HPDE6-E6E7 (cell line): Measurements from ENCODE around the gene RAD51B.
A peak's percentile ranks its signal among the peaks of the same experiment; 100 is the strongest.
"Not testable (repeated sequence)": the region's sequence is repeated elsewhere in the genome, so short reads cannot be mapped to it uniquely, and the experiment has no call there.

ENCODE experiments used
- DNase-seq: peaks from one replicate; pipeline ENCODE4 v3.0.0; 2011; ENCODE audit warnings: missing footprints; ENCODE audit errors: extremely low spot score

RAD51B gene

GRCh38 chr14:68208626-68209317 lies 389.2 kb downstream of the RAD51B start:
- DNase-seq: no peak

GRCh38 chr14:68210729-68211299 lies 391.2 kb downstream of the RAD51B start:
- DNase-seq: peak; percentile 43

GRCh38 chr14:68211421-68211820 lies 391.8 kb downstream of the RAD51B start:
- DNase-seq: no peak

GRCh38 chr14:68211886-68212285 lies 392.3 kb downstream of the RAD51B start:
- no peak for DNase-seq

- DNase-seq: no peak
Measured at GRCh38 chr14:68212361-68212760, 392.8 kb downstream of the RAD51B start.

GRCh38 chr14:68214431-68214830 lies 394.9 kb downstream of the RAD51B start:
- no peak for DNase-seq

GRCh38 chr14:68215629-68216028 lies 396.1 kb downstream of the RAD51B start:
- DNase-seq: no peak

- DNase-seq: no peak
Measured at GRCh38 chr14:68216079-68216478, 396.5 kb downstream of the RAD51B start.

- no peak for DNase-seq
Measured at GRCh38 chr14:68216957-68217356, 397.4 kb downstream of the RAD51B start.

- DNase-seq: no peak
Measured at GRCh38 chr14:68217791-68218340, 398.3 kb downstream of the RAD51B start.

GRCh38 chr14:68219407-68219806 lies 399.8 kb downstream of the RAD51B start:
- no peak for DNase-seq

GRCh38 chr14:68221046-68221445 lies 401.5 kb downstream of the RAD51B start:
- DNase-seq: not testable (repeated sequence)

GRCh38 chr14:68222154-68222553 lies 402.6 kb downstream of the RAD51B start:
- DNase-seq: no peak

- DNase-seq: no peak
Measured at GRCh38 chr14:68222726-68223125, 403.1 kb downstream of the RAD51B start.

GRCh38 chr14:68223631-68224030 lies 404.1 kb downstream of the RAD51B start:
- no peak for DNase-seq

GRCh38 chr14:68225321-68225720 lies 405.7 kb downstream of the RAD51B start:
- DNase-seq: no peak

GRCh38 chr14:68226523-68226922 lies 406.9 kb downstream of the RAD51B start:
- DNase-seq: no peak

- DNase-seq: no peak
Measured at GRCh38 chr14:68228656-68229055, 409.1 kb downstream of the RAD51B start.

GRCh38 chr14:68229423-68230100 lies 410.0 kb downstream of the RAD51B start:
- DNase-seq: no peak

- no peak for DNase-seq
Measured at GRCh38 chr14:68230202-68230949, 410.8 kb downstream of the RAD51B start.

- no peak for DNase-seq
Measured at GRCh38 chr14:68230950-68231717, 411.6 kb downstream of the RAD51B start.
